Fibroblast of skin of back (primary cell): ENCODE results near the gene BCAP31.
A peak's percentile ranks its signal among the peaks of the same experiment; 100 is the strongest.
"Not testable (repeated sequence)": the region's sequence is repeated elsewhere in the genome, so short reads cannot be mapped to it uniquely, and the experiment has no call there.

Experiments
- DNase-seq: peaks from one replicate; pipeline ENCODE4 v3.0.0-alpha.2; 2013

Gene BCAP31

DNA sequence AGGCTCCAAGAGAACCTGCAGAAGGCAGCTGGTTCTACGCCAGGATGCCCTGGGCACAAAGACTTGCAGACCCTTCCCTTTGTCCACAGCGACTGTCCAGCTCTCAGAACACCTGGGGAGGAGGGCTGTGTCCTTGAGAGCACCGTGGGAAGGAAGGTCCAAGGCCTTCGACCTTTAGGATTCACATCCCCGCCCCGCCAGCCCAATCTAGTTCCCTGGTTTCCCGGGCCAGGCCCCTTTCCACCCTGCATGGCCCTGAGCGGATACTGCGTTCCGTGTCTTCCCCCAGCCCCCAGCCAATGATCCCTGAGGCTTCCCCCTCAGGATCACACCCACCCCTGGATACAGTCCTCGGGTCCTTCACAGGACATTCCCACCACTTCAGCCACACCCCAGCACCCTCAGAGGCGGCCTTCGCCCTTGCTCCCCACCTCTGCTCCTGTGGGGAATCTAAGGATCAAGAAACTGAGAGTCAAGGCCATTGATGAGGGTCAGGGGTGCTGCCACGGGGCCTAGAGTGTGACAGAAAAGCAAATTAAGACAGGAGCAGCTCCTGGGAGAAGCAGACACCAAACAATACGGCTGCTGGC, 9.6 kb upstream of the BCAP31 start:
- no peak for DNase-seq

DNA sequence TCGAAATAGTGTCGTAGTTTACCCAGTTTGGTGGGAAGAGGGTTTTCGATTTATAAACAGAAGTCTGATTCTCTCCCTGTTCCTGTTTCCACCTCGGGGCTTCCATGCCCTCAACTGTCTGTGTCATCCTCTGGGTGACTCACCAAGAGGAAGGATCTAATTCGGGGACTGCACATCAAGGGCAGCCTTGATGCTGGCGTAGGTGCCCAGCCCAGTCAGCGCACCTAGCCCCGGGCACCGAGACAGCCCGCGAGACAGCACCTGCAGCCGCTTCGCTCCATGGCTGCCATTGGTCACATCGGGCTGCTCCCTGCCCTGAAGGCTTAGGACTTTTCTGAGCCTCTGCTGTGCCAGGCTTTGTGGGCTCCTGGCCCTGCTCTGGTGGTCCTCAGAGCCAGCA, 8.2 kb upstream of the BCAP31 start:
- DNase-seq = no peak

- no peak for DNase-seq
Measured at GRCh38 chrX:153731845-153732215, 7.6 kb upstream of the BCAP31 start.

DNA sequence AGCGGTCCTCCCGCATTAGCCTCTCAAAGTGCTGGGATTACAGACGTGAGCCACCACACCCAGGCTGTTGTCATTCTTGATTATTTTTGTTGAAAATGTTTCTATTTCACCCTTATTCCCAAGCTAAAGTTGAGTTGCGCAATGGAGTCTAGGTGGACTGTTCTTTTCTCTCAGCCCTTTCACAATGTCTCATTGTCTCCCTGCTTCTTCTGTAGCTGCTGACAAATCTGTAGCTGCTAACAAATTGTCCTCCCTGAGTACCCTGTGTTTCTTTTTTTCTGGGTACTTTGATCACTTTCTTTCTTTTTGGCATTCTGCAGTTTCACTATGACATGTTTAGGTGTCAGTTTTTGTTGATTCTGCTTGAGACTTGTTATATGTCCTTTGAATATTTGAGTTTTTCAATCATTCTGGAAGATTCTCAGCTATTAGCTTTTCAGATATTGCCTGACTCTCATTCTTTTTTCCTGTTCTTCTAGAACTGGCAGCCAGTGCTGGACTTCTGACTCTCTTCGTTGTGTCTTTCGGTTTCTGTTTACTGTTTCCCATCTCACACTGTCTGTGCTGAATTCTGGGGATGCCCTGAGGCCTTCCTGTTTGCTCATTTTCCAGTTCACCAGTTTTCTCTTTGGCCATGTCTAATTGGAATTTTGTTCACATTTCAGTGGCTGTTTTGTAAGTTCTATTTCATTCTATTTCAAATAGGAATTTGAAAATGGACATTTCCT, 7.1 kb upstream of the BCAP31 start:
- DNase-seq = no peak

- not testable (repeated sequence) for DNase-seq
Measured at GRCh38 chrX:153730115-153730514, 5.9 kb upstream of the BCAP31 start.

DNA sequence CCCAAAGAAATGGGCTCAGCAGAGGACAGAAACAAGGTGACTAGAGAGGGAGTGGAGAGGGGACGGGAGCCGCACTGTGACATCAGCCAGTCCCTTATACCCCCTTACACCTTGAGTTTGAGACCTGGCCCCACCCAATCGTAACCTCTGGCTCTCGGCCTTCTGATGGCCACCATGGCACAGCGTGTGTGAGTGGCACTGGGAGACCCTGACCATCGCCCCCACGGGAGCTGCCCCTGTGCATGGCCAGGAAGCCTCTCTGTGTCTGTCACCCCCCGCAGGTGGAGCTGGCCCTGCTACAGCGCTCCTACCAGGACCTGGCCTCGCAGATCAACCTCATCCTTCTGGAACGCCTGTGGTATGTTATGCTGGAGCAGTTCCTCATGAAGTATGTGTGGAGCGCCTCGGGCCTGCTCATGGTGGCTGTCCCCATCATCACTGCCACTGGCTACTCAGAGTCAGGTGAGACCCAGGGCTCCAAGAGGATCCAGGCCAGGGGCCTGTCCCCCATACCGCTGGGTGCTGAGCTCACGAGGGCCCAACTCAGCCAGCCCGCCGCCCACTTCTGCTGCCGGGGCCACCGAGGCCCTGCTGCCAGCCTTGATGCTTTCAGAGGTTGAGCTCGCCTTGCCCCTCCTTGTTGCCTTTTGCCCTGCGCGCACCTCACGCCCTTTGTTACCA, 4.9 kb upstream of the BCAP31 start:
- DNase-seq = no peak

- DNase-seq = no peak
Measured at GRCh38 chrX:153728095-153728494, 3.9 kb upstream of the BCAP31 start.

- DNase-seq = no peak
Measured at GRCh38 chrX:153727123-153727931, 3.1 kb upstream of the BCAP31 start.

GRCh38 chrX:153726286-153727122, 2.3 kb upstream of the BCAP31 start:
- DNase-seq = peak; percentile 43

DNA sequence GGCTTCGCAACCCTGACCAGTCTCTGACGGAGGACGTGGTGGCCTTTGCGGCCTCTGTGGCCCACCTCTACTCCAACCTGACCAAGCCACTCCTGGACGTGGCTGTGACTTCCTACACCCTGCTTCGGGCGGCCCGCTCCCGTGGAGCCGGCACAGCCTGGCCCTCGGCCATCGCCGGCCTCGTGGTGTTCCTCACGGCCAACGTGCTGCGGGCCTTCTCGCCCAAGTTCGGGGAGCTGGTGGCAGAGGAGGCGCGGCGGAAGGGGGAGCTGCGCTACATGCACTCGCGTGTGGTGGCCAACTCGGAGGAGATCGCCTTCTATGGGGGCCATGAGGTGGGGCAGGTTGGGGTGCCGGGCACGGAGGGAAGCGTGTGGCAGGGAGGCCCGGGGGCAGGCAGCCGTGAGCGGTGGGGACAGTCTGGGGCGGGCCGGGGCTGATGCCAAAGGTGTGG, 1.7 kb upstream of the BCAP31 start:
- no peak for DNase-seq

DNA sequence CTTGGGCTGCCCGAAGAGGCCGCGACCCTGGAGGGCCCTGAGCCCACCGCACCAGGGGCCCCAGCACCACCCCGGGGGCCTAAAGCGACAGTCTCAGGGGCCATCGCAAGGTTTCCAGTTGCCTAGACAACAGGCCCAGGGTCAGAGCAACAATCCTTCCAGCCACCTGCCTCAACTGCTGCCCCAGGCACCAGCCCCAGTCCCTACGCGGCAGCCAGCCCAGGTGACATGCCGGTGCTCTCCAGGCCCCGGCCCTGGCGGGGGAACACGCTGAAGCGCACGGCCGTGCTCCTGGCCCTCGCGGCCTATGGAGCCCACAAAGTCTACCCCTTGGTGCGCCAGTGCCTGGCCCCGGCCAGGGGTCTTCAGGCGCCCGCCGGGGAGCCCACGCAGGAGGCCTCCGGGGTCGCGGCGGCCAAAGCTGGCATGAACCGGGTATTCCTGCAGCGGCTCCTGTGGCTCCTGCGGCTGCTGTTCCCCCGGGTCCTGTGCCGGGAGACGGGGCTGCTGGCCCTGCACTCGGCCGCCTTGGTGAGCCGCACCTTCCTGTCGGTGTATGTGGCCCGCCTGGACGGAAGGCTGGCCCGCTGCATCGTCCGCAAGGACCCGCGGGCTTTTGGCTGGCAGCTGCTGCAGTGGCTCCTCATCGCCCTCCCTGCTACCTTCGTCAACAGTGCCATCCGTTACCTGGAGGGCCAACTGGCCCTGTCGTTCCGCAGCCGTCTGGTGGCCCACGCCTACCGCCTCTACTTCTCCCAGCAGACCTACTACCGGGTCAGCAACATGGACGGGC, 1.0 kb upstream of the BCAP31 start:
- no peak for DNase-seq

DNA sequence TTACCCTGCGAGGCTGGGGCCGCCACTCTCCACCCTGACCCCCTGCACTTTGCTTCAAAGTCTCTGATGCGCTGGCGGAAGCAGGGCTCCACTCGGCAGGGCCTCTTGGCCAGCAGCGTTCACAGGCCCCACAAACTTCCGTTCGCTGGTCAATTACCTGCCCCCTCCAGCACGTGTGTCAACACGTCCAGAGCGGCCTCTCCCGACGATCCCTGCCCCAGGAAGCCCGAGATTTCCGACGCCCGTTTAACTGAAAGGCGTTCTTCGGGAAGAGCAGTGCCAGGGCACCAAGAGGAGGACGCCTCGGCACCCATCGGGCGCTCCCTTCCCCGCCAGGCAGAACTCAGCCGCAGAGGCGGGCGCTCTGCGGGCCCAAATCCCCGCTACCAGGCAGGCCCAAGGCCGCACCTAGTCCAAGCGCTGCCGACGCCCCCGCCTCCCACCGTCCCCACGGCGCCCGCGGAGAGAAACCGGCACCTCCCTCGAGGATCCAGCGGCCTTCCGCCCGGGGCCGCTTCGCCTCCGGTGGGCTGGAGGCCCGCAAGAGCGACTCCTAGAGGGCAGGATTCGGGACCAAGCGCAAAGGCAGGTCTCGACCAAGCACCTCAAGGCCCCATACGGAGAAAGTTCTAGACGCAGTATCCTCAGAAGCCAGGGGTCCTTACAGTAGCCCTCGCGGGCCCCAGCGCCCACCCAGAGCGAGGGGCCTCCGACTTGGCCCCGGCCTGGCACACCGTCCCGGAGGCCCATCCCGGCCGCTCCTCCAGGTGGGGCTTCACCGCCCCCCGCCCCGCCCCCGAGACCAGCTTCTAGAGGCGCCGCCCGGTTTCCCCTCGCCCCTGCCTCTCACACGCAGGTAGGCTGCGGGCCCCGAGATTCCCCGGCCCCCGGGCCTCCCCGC, 586 bp downstream of the BCAP31 start:
- peak; percentile 42 for DNase-seq

DNA sequence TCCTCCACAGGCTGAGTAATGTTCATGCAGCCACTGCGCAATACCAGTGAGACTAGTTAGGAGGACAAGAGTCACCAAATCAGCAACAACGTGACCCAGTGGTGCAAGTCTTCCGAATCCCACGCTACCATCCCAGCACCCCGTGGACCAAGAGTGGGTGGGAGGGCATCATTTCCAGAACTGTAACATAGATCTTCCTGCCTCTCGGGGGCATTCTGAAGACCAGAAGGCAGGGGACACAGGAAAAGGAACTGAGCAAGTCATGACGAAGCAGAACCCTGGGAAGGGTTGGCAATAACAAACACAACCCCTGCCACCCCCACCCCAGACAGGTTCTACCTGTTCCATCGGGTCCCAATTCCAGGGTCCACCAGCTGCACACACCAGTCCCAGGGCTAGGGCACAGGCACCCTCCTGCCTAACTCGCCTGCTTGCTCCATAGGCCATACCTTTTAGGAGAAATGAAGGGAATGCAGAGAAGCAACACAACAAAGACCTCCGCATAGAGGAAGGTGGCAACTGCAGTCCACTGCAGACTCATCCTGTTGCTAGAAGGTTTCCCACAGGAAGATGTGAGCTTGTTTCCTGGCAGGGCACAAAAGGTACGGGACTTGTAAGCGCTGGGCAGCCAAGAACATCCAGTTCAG, 1.4 kb downstream of the BCAP31 start:
- no peak for DNase-seq

GRCh38 chrX:153719701-153720100, 4.5 kb downstream of the BCAP31 start:
- DNase-seq = no peak

GRCh38 chrX:153719238-153719637, 4.9 kb downstream of the BCAP31 start:
- DNase-seq = no peak

GRCh38 chrX:153717445-153717844, 6.7 kb downstream of the BCAP31 start:
- DNase-seq = no peak

DNA sequence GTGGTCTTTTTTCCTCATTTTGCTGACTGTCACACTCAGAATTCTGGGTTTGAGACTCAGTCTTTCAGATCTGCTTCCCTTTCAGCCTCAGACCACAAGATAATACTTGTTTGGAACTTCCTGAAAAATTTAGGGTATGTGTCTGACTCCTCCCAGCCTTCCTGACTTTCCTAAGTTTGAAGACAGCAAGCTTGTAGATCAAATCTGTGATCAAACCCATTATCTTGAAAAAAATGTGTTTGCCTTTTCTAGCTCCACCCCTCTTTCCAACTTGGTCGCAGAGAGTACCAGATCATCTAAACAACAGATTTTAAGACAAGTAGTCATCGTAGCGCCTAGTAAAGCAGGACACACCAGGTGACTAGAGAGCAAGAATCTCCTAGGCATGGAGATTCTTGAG, 9.9 kb downstream of the BCAP31 start:
- no peak for DNase-seq

- DNase-seq = no peak
Measured at GRCh38 chrX:153709726-153710674, 14.2 kb downstream of the BCAP31 start.
